Dermis microvascular lymphatic vessel endothelial cell (primary cell): ENCODE data around the gene NFIB. TPM values are rescaled to one million over a fixed set of nuclear protein-coding genes. Genes with fewer than 3 reads are reported as not detected.

Source experiments
- DNase-seq, 2 donors: peaks; one replicate each; pipeline versions ENCODE4 v3.0.0 to v3.0.0-alpha.2; 2010; ENCODE audit warnings: low read depth in 2 of 2
- total RNA-seq: library from RNA; depleted of rRNA; stranded (reverse); fragments of >200 nt; gene quantifications from 2 replicates; pipeline ENCODE4 v1.2.1, GENCODE V29; 2014

Gene NFIB
- total RNA-seq, 1 donor from 2014 or later: 116 TPM

DNA sequence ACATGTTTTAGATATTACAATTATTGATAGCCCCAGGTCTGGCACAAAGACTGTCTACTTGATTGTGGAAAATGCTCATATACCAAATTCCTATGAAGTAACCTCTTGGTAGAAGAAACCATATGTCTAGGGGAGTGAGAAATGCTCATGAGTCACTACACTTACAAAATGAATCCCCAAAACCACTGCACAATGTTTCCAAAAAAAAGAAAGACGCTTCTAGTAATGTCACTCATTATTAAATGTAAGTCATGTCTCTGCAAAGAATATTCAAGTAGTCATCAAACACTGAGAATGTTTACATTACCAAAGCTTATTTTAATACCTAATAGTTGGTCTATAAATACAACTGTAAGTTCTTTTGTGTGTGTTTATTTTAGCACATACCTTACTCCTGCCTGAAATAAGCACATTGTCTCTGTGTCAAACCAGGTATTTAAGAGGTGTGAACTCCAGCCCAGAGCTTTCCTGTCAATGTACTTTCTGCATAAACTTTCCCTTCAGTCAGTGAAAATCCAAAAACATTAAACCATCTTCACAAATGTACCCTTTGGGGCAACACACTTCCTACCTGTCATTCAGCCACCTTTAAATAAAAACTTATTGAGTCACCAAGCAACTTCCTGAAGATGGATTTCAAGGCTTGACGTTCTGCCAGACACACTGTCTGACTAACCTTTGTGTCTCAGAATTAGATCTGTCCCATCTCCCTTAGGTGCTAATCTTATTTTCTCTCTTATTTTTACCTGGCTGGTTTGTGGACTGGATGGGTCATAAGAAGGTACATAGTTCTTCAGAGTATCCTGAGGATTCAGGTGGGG lies 194.0 kb downstream of the NFIB start:
- no peak for DNase-seq

GRCh38 chr9:14112226-14112625 lies 201.7 kb downstream of the NFIB start:
- no peak for DNase-seq

- DNase-seq: peak in 1 of 2 donors; percentile 69
Measured at GRCh38 chr9:14111696-14112095, 202.2 kb downstream of the NFIB start.

DNA sequence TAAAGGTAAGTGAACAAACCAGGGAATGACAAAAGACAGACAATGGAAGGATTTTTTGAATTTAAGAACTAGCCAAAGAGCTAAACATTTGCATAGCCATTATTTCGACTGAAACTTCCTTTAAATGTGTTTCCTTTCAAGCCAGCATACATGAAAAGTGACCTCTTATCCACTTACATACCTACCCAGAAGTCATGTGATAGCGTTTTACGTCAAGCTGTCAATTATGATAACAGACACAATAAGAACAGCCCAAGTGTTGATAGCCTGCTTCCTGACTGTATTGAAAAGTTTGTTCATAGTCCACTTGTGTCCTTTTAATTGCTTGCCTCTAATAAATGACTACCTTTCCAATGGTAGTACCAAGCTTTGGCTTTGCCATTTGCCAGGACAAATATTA lies 206.0 kb downstream of the NFIB start:
- peak; percentile 95 to 98 for DNase-seq

DNA sequence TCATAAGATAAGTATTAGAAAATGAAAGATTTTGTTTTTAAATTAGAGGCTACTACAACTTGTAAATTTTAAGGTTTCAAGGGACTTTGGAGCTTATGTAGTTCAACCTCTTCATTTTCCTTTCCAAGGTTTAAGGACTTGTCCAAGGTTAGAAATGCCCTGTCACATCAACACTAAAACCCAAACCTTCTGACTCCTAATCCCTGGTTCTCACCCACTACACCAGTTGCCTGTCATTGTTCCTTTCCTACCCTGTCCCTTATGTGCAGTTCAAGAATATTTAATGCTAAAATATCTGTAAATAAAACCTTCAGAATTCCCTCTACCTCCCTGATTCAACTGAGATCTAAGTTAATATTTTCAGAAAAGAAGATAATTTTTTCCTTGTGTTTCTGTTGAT lies 206.4 kb downstream of the NFIB start:
- no peak for DNase-seq

DNA sequence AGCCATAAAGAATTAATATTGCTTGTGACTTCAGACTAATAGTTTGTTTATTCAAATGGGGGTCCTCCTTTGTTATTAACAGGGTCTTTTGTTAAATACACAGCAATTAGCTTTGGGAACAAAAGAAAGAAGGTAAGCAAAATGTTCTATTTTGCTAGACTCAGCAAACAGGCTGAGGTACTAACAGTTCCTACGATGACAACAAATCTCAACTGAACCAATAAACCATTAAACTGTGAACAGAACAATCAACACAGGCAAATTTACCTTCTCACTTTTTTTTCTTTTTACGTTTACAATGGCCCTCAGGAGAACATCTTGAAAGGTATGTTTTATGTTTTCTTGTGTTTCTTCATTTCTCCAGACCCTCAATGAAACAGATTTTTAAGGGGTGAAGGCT lies 207.2 kb downstream of the NFIB start:
- DNase-seq: no peak

DNA sequence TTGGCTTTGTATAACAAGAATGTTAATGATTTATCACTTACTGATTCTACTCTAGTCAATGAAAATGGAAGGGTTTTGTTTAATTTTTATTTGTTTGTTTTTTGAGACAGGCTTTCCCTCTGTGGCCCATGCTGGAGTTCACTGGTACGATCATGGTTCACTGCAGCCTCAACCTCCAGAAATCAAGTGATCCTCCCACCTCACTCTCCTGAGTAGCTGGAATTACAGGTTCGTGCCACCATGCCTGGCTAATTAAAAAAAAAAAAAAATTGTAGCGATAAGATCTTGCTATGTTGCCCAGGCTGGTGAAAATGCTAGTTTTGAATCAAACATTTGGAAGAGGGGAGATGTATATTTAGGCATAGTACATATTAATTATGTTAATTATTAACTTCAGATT lies 209.4 kb downstream of the NFIB start:
- DNase-seq: no peak

DNA sequence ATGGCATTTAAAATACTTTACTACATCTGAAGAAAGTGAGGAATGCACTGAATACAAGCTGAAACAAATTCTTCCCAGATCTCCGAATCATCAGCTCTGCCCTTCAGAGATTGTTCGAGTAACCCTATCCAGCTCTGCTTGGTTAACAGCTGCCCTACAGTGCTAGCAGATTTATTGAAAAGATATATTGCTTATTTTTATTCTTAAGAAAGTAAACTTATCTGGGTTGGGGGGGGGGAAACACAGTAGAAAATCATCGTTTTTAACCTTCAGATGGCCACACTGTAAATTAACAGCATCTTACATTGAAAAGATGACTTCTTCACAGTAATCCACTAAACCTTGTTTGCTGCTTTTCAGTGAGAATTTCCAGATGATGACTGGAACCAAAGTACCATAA lies 210.8 kb downstream of the NFIB start:
- DNase-seq: no peak

DNA sequence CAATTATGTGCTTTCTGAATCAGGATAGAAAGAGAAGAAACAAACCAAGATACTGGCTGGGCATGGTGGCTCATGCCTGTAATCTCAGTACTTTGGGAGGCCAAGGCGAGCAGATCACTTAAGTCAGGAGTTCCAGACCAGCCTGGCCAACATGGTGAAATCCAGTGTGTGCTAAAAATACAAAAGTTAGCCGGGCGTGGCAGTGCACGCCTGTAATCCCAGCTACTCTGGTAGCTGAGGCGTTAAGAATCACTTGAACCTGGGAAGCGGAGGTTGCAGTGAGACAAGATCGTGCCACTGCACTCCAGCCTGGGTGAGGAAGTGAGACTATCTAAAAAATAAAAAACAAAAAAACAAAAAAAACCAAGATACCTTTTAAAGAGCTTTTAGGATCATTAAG lies 214.2 kb downstream of the NFIB start:
- DNase-seq: no peak

GRCh38 chr9:14098486-14099180 lies 215.3 kb downstream of the NFIB start:
- no peak for DNase-seq

DNA sequence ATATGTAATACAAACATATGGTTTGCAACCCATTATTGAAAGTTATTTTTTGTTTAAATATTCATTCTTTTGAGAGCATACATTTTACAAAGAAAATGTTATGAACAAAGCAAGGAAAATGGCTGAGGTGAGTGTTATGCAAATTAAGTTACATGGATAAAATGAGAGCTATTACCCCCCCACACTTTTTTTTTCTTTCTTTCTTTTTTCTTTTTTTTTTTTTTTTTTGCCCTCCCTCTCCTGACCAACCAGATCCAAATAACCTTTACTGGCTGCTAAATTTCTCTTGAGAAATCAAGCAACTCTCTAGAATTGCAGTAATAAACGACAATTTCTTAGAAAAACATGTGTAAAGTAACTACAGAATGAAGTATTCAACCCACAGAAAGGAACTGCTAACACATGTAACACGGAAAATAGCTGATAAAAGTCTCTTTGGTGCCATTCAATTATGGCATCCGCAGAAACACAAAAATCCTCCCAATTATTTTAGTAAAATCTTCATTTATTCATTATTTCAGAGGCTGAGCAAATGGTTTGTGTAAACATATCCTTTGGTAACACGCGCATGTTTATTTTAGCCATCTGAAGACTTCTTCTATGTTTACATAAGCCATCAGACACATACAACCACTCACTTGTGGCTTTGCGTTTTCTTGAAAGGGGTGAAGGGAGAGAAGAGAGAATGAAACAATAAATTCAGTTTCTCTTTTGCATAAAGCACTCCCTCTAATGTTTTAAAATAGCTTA lies 216.1 kb downstream of the NFIB start:
- peak in 1 of 2 donors; percentile 44 for DNase-seq

DNA sequence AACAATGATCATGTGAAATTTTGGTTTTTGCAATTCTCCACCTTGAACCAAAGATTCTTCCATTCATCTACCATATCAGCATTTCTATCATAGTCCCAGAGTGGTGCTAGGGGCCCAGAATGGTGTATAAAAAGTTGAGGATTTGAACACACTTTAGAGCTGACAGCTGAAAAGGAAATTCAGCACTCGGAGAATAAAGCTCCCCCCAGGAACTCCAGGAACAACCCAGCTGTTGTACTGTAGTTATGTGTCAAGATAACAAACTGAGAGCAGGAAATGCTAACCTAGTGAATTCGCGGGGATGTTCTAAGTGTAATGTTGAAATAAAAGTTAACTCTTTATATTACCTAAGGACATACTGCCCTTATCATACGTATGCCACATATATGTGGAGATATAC lies 216.7 kb downstream of the NFIB start:
- peak; percentile 60 to 91 for DNase-seq

DNA sequence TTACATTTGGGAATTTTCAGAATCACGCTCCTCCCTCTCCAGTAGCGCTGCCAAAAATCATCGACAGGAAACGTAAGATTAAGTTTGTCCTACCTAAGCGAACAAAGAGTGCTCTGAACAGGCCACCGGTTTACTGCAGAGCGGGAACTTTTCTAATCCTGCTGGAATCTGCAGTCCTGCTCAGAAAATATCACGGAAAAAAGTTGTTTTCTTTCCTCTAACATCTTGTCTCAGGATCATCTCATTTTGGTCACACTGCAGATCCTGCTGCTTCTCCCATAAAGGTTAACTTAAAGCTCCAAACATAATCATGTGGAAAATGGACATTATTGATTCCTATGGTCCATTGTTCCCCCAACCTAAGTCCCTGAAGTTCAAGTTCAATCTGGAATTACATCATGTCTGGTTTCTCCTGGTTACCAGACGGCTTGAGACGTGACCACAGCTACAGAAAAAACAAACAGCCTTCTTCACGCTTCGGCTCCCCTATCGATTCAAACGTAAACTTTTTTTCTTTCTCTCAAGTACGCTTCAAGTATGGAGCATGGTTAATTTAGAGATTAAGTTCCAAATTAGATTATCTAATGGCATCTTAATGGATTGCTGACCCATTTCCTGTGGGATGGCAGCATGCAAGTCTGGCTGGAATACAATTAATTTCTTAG lies 217.6 kb downstream of the NFIB start:
- peak; percentile 79 to 94 for DNase-seq

- no peak for DNase-seq
Measured at GRCh38 chr9:14095277-14095676, 218.7 kb downstream of the NFIB start.

GRCh38 chr9:14094491-14094890 lies 219.4 kb downstream of the NFIB start:
- no peak for DNase-seq

DNA sequence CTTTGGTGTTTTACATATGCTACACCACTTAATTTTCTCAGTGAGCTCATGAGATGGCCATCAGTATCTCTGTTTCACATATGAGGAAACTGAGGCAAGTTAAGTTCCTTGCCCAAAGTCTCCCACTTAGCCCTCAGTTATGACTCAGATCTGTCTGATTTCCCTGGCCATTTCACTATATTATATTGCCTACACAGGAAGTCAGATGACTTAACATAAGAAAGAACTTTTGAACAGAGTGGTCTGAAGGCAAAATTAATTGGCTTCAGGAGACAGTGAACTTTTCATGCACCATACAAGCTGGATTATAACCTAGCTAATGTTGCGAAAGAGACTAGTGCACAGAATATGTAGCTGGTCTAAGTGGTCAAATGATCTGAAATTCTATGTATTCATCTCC lies 221.6 kb downstream of the NFIB start:
- peak in 1 of 2 donors; percentile 34 for DNase-seq

GRCh38 chr9:14089051-14089803 lies 224.7 kb downstream of the NFIB start:
- DNase-seq: no peak

DNA sequence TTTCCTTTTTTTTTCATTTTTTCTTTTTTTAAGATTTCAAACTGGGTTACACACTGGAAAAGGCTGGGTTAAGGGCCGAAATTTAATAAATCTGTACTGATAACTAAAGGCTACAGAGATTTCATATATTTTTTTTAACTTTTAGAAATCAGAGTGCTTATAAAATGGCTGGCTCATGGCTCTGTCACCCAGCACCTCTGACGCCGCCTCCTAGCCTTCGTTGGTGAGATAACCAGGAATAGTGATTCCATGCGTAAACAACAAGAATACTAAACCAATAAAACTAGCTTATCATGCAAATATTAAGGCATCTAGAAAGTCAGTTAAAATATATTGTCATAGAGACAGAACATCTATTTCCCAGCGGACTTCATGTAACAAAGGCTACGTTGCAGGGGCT lies 226.4 kb downstream of the NFIB start:
- DNase-seq: no peak

DNA sequence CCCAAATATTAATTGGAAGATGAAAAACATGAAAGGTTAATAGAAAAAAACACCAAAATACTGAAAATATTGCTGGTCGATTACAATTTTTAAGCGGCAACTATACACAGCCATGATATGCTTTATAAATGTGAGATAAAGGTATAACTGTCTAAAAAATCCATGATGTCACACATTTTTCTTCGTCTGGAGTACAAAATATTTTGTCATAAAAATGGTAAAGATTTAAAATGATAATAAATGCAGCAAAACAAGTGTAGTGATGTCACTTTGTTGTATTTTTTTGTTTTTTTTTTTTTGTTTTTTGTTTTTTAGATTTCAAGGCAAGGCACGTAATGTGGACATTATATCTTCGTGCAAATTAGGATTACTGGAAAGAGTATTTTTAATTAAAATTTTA lies 227.4 kb downstream of the NFIB start:
- no peak for DNase-seq

GRCh38 chr9:14085810-14086209 lies 228.1 kb downstream of the NFIB start:
- DNase-seq: no peak

- DNase-seq: no peak
Measured at GRCh38 chr9:14084867-14085266, 229.1 kb downstream of the NFIB start.
